Renal cortical epithelial cell (primary cell): ENCODE data around the gene SCUBE3. TPM values are rescaled to one million over a fixed set of nuclear protein-coding genes. Genes with fewer than 3 reads are reported as not detected.

Experiments
- DNase-seq: peaks from one replicate; pipeline ENCODE4 v3.0.0-alpha.2; 2011; ENCODE audit warnings: low read depth
- total RNA-seq: library from RNA; depleted of rRNA; stranded (reverse); fragments of >200 nt; gene quantifications from 2 replicates; pipeline ENCODE4 v1.2.3, GENCODE V29; 2014

The SCUBE3 gene
- total RNA-seq, 1 donor from 2014 or later: 0.15 TPM

- no peak for DNase-seq
These were observed 411 bp upstream of the SCUBE3 start for GRCh38 chr6:35213298-35213791.

- DNase-seq: no peak
These were observed 1.3 kb downstream of the SCUBE3 start for GRCh38 chr6:35214869-35215664.

GRCh38 chr6:35215665-35216411, 2.1 kb downstream of the SCUBE3 start:
- DNase-seq: no peak

- no peak for DNase-seq
These were observed 2.6 kb downstream of the SCUBE3 start for GRCh38 chr6:35216412-35216732.

- DNase-seq: no peak
These were observed 3.4 kb downstream of the SCUBE3 start for GRCh38 chr6:35216851-35217811.

GRCh38 chr6:35218021-35218420, 4.3 kb downstream of the SCUBE3 start:
- DNase-seq: peak; percentile 9

GRCh38 chr6:35218456-35218855, 4.7 kb downstream of the SCUBE3 start:
- DNase-seq: no peak

- DNase-seq: no peak
These were observed 6.0 kb downstream of the SCUBE3 start for GRCh38 chr6:35219683-35220326.

GRCh38 chr6:35220711-35221110, 7.0 kb downstream of the SCUBE3 start:
- no peak for DNase-seq

- DNase-seq: no peak
These were observed 9.6 kb downstream of the SCUBE3 start for GRCh38 chr6:35223396-35223795.

- DNase-seq: no peak
These were observed 11.0 kb downstream of the SCUBE3 start for GRCh38 chr6:35224720-35225119.

- DNase-seq: no peak
These were observed 14.7 kb downstream of the SCUBE3 start for GRCh38 chr6:35228481-35228880.

- no peak for DNase-seq
These were observed 15.5 kb downstream of the SCUBE3 start for GRCh38 chr6:35229304-35229703.

- no peak for DNase-seq
These were observed 16.7 kb downstream of the SCUBE3 start for GRCh38 chr6:35230498-35230897.

GRCh38 chr6:35230950-35231349, 17.2 kb downstream of the SCUBE3 start:
- DNase-seq: no peak

- DNase-seq: no peak
These were observed 17.8 kb downstream of the SCUBE3 start for GRCh38 chr6:35231563-35231962.

GRCh38 chr6:35234901-35235300, 21.1 kb downstream of the SCUBE3 start:
- no peak for DNase-seq

GRCh38 chr6:35236223-35236622, 22.5 kb downstream of the SCUBE3 start:
- no peak for DNase-seq

GRCh38 chr6:35237476-35237875, 23.7 kb downstream of the SCUBE3 start:
- no peak for DNase-seq

- no peak for DNase-seq
These were observed 25.1 kb downstream of the SCUBE3 start for GRCh38 chr6:35238843-35239289.

- DNase-seq: no peak
These were observed 25.8 kb downstream of the SCUBE3 start for GRCh38 chr6:35239581-35239980.
